HepG2 (cell line): ENCODE results near the gene TRIM4. TPM values are rescaled to one million over a fixed set of nuclear protein-coding genes. Genes with fewer than 3 reads are reported as not detected.

Experiments used
- ATAC-seq: fragments of 200-7000 bp; cut with Tn5 transposase; 3 replicates; pipeline ENCODE4 v1.9.1; 2020; ENCODE audit warnings: mild to moderate bottlenecking, moderate library complexity
- BruUV-seq: library from RNA; stranded (reverse); fragments of 400-500 nt; replicated peaks from 2 replicates; lab custom pipeline; 2021; lab: Mats Ljungman, UMichigan
- CTCF ChIA-PET: fragments of 300-600 bp; formaldehyde crosslinking; extraction: SDS; loops from one replicate; lab custom pipeline; 2021; ENCODE audit warnings: low total read pairs, inconsistent platforms, low intra/inter-chr PET ratio; lab: Yijun Ruan, JAX
- POLR2A ChIA-PET: fragments of 350-600 bp; sonication (Branson Sonifier 250); formaldehyde crosslinking; loops from one replicate; lab custom pipeline; 2020; ENCODE audit warnings: antibody characterized with exemption, inconsistent platforms; lab: Yijun Ruan, JAX
- DNase-seq: peaks from one replicate; pipeline ENCODE4 v3.0.0-alpha.2; 2015; ENCODE audit warnings: low spot score
- FAIRE-seq: peaks from 3 replicates; lab custom pipeline; 2011; peaks lifted over from hg19 to GRCh38; lab: Jason Lieb, UNC
- H2AFZ ChIP-seq: one replicate; pipeline ENCODE4 v1.6.1; 2011; ENCODE audit warnings: low read length, inconsistent platforms
- H3K27ac ChIP-seq: fragments of 300-600 bp; 3 replicates; pipeline ENCODE4 v1.8.0; 2011; ENCODE audit warnings: mixed run types, mild to moderate bottlenecking, mixed read lengths, low read length, inconsistent platforms; ENCODE audit not compliant: insufficient read depth; ENCODE audit errors: extremely low read length
- H3K27me3 ChIP-seq, 2 experiments: fragments of 200-600 bp in 1 of 2; 2 replicates in 1 of 2; 3 replicates in 1 of 2; pipeline versions ENCODE4 v1.6.0 to v1.8.0; 2011; ENCODE audit warnings: low read length in 2 of 2, mild to moderate bottlenecking in 2 of 2, moderate library complexity in 2 of 2, inconsistent platforms in 1 of 2; ENCODE audit not compliant: insufficient read depth in 2 of 2, control insufficient read depth in 1 of 2
- H3K36me3 ChIP-seq, 2 experiments: fragments of 200-600 bp in 1 of 2; replicated peaks in 1 of 2; 2 replicates in 1 of 2; 3 replicates in 1 of 2; pipeline versions ENCODE4 v1.5.1 to v1.8.0; 2011; ENCODE audit warnings: low read length in 2 of 2, inconsistent platforms in 1 of 2; ENCODE audit not compliant: insufficient read depth in 2 of 2, control insufficient read depth in 1 of 2
- H3K4me1 ChIP-seq: 2 replicates; pipeline ENCODE4 v1.5.1; 2012; ENCODE audit warnings: low read length, inconsistent platforms; ENCODE audit not compliant: insufficient read depth
- H3K4me2 ChIP-seq: 2 replicates; pipeline ENCODE4 v1.6.0; 2011; ENCODE audit warnings: low read depth, low read length, inconsistent platforms
- H3K4me3 ChIP-seq, 3 experiments: fragments of 200-600 bp in 1 of 3; sonication (generic), shearing (Covaris generic) in 1 of 3; replicated peaks in 1 of 3; 2 replicates each; pipeline ENCODE4 v1.5.1; 2011 to 2016; ENCODE audit warnings: low read length in 3 of 3, inconsistent platforms in 2 of 3, low read depth in 2 of 3, mild to moderate bottlenecking in 2 of 3, control low read depth in 1 of 3, mixed read lengths in 1 of 3; ENCODE audit not compliant: insufficient read depth in 1 of 3
- H3K79me2 ChIP-seq: one replicate; pipeline ENCODE4 v1.6.1; 2011; ENCODE audit warnings: low read length, inconsistent platforms; ENCODE audit not compliant: insufficient read depth
- H3K9ac ChIP-seq: 2 replicates; pipeline ENCODE4 v1.6.0; 2011; ENCODE audit warnings: mild to moderate bottlenecking, low read depth, low read length, inconsistent platforms; ENCODE audit not compliant: insufficient read depth
- H3K9me3 ChIP-seq: 2 replicates; pipeline ENCODE4 v1.5.1; 2012; ENCODE audit warnings: mild to moderate bottlenecking, low read length
- H4K20me1 ChIP-seq: 2 replicates; pipeline ENCODE4 v1.6.0; 2011; ENCODE audit warnings: inconsistent platforms, mild to moderate bottlenecking, low read length, moderate library complexity; ENCODE audit not compliant: insufficient read depth
- ATF5 ChIP-seq: sonication (generic); formaldehyde crosslinking; IDR thresholded peaks from 2 replicates; pipeline ENCODE4 v1.4.0; 2020; ENCODE audit warnings: mild to moderate bottlenecking, low read depth, missing genetic modification reagents
- MIER2 ChIP-seq: IDR thresholded peaks from 2 replicates; pipeline ENCODE4 v1.6.1; 2016; ENCODE audit warnings: missing biosample characterization, missing genetic modification reagents
- MTERF4 ChIP-seq: sonication (generic); formaldehyde crosslinking; IDR thresholded peaks from 2 replicates; pipeline ENCODE4 v1.8.0; 2023; ENCODE audit warnings: mild to moderate bottlenecking, missing genetic modification reagents
- RARG ChIP-seq: sonication (generic); formaldehyde crosslinking; IDR thresholded peaks from 2 replicates; pipeline ENCODE4 v1.4.0; 2020; ENCODE audit warnings: low read depth, mild to moderate bottlenecking, missing genetic modification reagents
- SMARCC2 ChIP-seq: fragments of 450-650 bp; IDR thresholded peaks from 2 replicates; pipeline ENCODE4 v1.6.1; 2017; ENCODE audit warnings: antibody characterized with exemption, mild to moderate bottlenecking
- SRF ChIP-seq: IDR thresholded peaks from 2 replicates; pipeline ENCODE4 v1.6.1; 2011; ENCODE audit warnings: mild to moderate bottlenecking, low read depth, low read length, moderate library complexity
- ZNF160 ChIP-seq: sonication (generic); formaldehyde crosslinking; IDR thresholded peaks from 2 replicates; pipeline ENCODE4 v1.8.0; 2022; ENCODE audit warnings: mild to moderate bottlenecking, inconsistent platforms, missing genetic modification reagents
- ZNF354B ChIP-seq: sonication (generic); formaldehyde crosslinking; IDR thresholded peaks from 2 replicates; pipeline ENCODE4 v1.8.0; 2022; ENCODE audit warnings: mild to moderate bottlenecking, missing genetic modification reagents
- ZNF549 ChIP-seq: sonication (generic); formaldehyde crosslinking; IDR thresholded peaks from 2 replicates; pipeline ENCODE4 v1.5.0; 2020; ENCODE audit warnings: missing genetic modification reagents
- WGBS: methylation state at CpG from one replicate; pipeline ENCODE4 v1.1.6; 2017; ENCODE audit warnings: low lambda C conversion rate; 5-methylcytosine and 5-hydroxymethylcytosine counted together
- in situ Hi-C: cut with HindIII; loops from 2 replicates; pipeline ENCODE4 v1.10.0; 2017; ENCODE audit warnings: low pct_unique_long_range_greater_than_20kb; ENCODE audit not compliant: extremely low pct_ligation_motif_present
- intact Hi-C: fragments of 100-400 bp; cut with micrococcal nuclease; formaldehyde crosslinking; loops from one replicate; pipeline ENCODE4 v1.10.0; 2022; ENCODE audit not compliant: unreplicated experiment
- polyA plus RNA-seq, 8 experiments: library from polyadenylated mRNA; depleted of rRNA in 3 of 8; stranded (reverse) in 7 of 8; unstranded in 1 of 8; fragments of >200 nt; fragmentation: Illumina TruSeq in 4 of 8; extraction: Trizol in 4 of 8; gene quantifications; 2 replicates each; pipeline versions ENCODE4 v1.2.1 to v1.2.3, GENCODE V29; 2011 to 2016; ENCODE audit warnings: low read depth in 4 of 8, missing spikeins in 1 of 8, mixed read lengths in 1 of 8; ENCODE audit not compliant: insufficient read depth in 1 of 8
- total RNA-seq, 5 experiments: library from RNA; depleted of rRNA; stranded (reverse); fragments of >200 nt; fragmentation: Illumina TruSeq; extraction: Trizol; gene quantifications; 2 replicates each; pipeline ENCODE4 v1.2.3, GENCODE V29; 2016; ENCODE audit warnings: low read depth in 1 of 5
- TF ChIP-seq, protein P1 (sequence below): sonication (generic); formaldehyde crosslinking; IDR thresholded peaks from 2 replicates; pipeline ENCODE4 v1.4.0; 2020; ENCODE audit warnings: missing genetic modification reagents

Gene TRIM4
- total and polyA plus RNA-seq, 2 of the 13 experiments (the other 11 are each of a cell fraction or from before 2014, with no cell fraction given) = 17.6 to 21.7 TPM

DNA sequence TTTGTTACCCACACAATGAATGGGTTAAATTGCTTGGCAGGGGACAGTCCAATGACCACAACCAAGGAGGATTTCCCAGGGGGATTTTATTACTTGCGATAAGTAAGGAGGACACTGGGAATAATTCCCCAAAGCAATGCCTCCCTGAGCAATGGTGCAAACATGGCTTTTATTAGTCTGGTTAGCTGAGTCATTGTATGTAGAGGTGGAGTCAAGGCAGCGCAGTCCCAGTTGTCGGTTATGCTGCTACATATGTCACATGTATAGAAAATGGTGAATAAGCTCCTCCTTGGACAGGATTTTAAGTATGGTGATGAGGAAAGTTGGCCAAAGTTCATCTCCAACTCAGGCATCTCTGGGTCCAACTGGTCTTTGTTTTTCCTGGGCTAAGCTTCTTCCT, 3.9 kb upstream of the TRIM4 start:
- Histone ChIP-seq H3K4me1 (peaks cover 35% of the 10 kb centered on the region), H3K36me3 (peaks cover 0 to 2% of the 10 kb centered on the region in 2 experiments; a peak in 2 of 5 replicates), H3K27me3 (no peaks in the 10 kb centered on the region; a peak in 1 of 5 replicates), H4K20me1 (no peaks in the 10 kb centered on the region), H3K79me2 (peaks cover 12% of the 10 kb centered on the region), H3K9me3 (no peaks in the 10 kb centered on the region), H3K27ac (no peak overlapping the region), H3K4me3 (no peak overlapping the region), H3K9ac (no peak overlapping the region), H3K4me2 (no peak overlapping the region), H2AFZ (no peak overlapping the region)
- ChIA-PET CTCF (no interaction called here), POLR2A (no interaction called here)
- intact Hi-C loops (no loop called here), in situ Hi-C loops (no loop called here)
- FAIRE-seq = no peak
- no peak for ATAC-seq
- TF ChIP-seq ZNF354B (CRISPR knock-in tag) (no peak), ZNF160 (CRISPR knock-in tag) (no peak), MTERF4 (CRISPR knock-in tag) (no peak), SMARCC2 (no peak)
- no peak for DNase-seq
- WGBS = 91% methylated on average over 3 of the region's 3 CpGs
- no TSS peak for BruUV-seq

DNA sequence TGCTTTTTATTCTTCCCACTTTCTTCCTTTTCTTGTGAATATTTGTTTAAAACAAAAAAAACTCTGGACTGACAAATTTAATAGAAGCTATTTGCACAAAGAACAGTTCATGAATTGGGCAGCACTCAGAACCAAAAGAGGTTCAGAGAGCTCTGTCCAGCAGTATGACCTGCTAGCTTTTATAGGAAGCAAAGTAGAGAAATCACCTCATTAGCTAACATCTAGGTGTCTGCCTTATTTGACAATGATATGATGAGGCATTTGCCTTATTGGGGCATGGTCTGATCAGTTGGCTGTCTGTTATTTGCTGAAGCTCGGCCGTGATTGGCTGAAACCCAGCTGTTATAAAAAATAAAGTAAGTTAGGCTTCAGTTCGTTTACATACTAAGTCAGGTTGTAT, 819 bp upstream of the TRIM4 start:
- no peak for FAIRE-seq
- H3K4me1 ChIP-seq = peaks cover 35% of the 10 kb centered on the region
- H3K36me3 ChIP-seq = peaks cover 6 to 20% of the 10 kb centered on the region in 2 experiments
- CTCF ChIA-PET = no interaction called here
- intact Hi-C loops = no loop called here
- H3K9ac ChIP-seq = peak overlapping the region; percentile 94
- H2AFZ ChIP-seq = no peak overlapping the region
- H3K4me2 ChIP-seq = peak overlapping the region; percentile 95
- 77% methylated on average over 3 of the region's 3 CpGs for WGBS
- no peak for DNase-seq
- peak overlapping the region; percentile 82 to 90 (median 86) for H3K4me3 ChIP-seq
- H4K20me1 ChIP-seq = no peaks in the 10 kb centered on the region
- H3K27ac ChIP-seq = peak overlapping the region; percentile 90
- POLR2A ChIA-PET = interaction anchor here (0.7 to 6.2 kb wide), 21 partner anchors 9 to 368 kb away, joined by 3 to 50 read pairs (median 5); partner anchors contain the start of genes AP4M1, AZGP1, FAM200A and GJC3
- in situ Hi-C loops = no loop called here
- no peaks in the 10 kb centered on the region for H3K9me3 ChIP-seq
- ATAC-seq = no peak
- BruUV-seq = no TSS peak
- H3K79me2 ChIP-seq = peaks cover 33% of the 10 kb centered on the region
- H3K27me3 ChIP-seq = no peaks in the 10 kb centered on the region; a peak in 1 of 5 replicates
- TF ChIP-seq RARG (CRISPR knock-in tag) (no peak), SRF (peak; percentile 75; the same call in 1 of the 2 replicates), MIER2 (CRISPR knock-in tag) (peak; percentile 20; the same call in 1 of the 2 replicates), ATF5 (CRISPR knock-in tag) (0 out of 2 replicates have a peak, but pooled peaks have one; percentile 0), ZNF549 (CRISPR knock-in tag) (peak; percentile 97)
- TF ChIP-seq, protein P1, sequence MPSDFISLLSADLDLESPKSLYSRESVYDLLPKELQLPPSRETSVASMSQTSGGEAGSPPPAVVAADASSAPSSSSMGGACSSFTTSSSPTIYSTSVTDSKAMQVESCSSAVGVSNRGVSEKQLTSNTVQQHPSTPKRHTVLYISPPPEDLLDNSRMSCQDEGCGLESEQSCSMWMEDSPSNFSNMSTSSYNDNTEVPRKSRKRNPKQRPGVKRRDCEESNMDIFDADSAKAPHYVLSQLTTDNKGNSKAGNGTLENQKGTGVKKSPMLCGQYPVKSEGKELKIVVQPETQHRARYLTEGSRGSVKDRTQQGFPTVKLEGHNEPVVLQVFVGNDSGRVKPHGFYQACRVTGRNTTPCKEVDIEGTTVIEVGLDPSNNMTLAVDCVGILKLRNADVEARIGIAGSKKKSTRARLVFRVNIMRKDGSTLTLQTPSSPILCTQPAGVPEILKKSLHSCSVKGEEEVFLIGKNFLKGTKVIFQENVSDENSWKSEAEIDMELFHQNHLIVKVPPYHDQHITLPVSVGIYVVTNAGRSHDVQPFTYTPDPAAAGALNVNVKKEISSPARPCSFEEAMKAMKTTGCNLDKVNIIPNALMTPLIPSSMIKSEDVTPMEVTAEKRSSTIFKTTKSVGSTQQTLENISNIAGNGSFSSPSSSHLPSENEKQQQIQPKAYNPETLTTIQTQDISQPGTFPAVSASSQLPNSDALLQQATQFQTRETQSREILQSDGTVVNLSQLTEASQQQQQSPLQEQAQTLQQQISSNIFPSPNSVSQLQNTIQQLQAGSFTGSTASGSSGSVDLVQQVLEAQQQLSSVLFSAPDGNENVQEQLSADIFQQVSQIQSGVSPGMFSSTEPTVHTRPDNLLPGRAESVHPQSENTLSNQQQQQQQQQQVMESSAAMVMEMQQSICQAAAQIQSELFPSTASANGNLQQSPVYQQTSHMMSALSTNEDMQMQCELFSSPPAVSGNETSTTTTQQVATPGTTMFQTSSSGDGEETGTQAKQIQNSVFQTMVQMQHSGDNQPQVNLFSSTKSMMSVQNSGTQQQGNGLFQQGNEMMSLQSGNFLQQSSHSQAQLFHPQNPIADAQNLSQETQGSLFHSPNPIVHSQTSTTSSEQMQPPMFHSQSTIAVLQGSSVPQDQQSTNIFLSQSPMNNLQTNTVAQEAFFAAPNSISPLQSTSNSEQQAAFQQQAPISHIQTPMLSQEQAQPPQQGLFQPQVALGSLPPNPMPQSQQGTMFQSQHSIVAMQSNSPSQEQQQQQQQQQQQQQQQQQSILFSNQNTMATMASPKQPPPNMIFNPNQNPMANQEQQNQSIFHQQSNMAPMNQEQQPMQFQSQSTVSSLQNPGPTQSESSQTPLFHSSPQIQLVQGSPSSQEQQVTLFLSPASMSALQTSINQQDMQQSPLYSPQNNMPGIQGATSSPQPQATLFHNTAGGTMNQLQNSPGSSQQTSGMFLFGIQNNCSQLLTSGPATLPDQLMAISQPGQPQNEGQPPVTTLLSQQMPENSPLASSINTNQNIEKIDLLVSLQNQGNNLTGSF (CRISPR knock-in tag) = no peak
